ENCODE measurements around the gene FOXN3.

- TF ChIP-seq, protein P1, sequence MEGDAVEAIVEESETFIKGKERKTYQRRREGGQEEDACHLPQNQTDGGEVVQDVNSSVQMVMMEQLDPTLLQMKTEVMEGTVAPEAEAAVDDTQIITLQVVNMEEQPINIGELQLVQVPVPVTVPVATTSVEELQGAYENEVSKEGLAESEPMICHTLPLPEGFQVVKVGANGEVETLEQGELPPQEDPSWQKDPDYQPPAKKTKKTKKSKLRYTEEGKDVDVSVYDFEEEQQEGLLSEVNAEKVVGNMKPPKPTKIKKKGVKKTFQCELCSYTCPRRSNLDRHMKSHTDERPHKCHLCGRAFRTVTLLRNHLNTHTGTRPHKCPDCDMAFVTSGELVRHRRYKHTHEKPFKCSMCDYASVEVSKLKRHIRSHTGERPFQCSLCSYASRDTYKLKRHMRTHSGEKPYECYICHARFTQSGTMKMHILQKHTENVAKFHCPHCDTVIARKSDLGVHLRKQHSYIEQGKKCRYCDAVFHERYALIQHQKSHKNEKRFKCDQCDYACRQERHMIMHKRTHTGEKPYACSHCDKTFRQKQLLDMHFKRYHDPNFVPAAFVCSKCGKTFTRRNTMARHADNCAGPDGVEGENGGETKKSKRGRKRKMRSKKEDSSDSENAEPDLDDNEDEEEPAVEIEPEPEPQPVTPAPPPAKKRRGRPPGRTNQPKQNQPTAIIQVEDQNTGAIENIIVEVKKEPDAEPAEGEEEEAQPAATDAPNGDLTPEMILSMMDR (IDR thresholded peaks at IDR 0.05; ENCODE audit: low read depth, low read length): no peak
- TF ChIP-seq, protein P2, sequence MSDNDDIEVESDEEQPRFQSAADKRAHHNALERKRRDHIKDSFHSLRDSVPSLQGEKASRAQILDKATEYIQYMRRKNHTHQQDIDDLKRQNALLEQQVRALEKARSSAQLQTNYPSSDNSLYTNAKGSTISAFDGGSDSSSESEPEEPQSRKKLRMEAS (IDR thresholded peaks at IDR 0.05; ENCODE audit: low read depth, low read length): no peak
- TF ChIP-seq POLR2A (IDR thresholded peaks at IDR 0.05; ENCODE audit: extremely low read depth, insufficient read length) (no peak), MYC (IDR thresholded peaks at IDR 0.05; ENCODE audit: low read depth, low read length) (no peak)
Observed at GRCh38 chr14:89194376-89194775, 222.7 kb downstream of the FOXN3 start.
